PC-3 (cell line): ENCODE measurements around the gene HNF4A.

Source experiments
- EZH2 ChIP-seq: fragments of 300-600 bp; sonication (generic); IDR thresholded peaks from one replicate; pipeline ENCODE4 v1.6.1; 2017; ENCODE audit warnings: antibody characterized with exemption, mild to moderate bottlenecking, low read length; ENCODE audit not compliant: unreplicated experiment
- TF ChIP-seq, protein P1 (sequence below): fragments of 300-600 bp; sonication (generic); conservative IDR thresholded peaks from 2 replicates; pipeline ENCODE4 v1.5.1; 2017; ENCODE audit warnings: antibody characterized with exemption, low read depth, mild to moderate bottlenecking, low read length

DNA sequence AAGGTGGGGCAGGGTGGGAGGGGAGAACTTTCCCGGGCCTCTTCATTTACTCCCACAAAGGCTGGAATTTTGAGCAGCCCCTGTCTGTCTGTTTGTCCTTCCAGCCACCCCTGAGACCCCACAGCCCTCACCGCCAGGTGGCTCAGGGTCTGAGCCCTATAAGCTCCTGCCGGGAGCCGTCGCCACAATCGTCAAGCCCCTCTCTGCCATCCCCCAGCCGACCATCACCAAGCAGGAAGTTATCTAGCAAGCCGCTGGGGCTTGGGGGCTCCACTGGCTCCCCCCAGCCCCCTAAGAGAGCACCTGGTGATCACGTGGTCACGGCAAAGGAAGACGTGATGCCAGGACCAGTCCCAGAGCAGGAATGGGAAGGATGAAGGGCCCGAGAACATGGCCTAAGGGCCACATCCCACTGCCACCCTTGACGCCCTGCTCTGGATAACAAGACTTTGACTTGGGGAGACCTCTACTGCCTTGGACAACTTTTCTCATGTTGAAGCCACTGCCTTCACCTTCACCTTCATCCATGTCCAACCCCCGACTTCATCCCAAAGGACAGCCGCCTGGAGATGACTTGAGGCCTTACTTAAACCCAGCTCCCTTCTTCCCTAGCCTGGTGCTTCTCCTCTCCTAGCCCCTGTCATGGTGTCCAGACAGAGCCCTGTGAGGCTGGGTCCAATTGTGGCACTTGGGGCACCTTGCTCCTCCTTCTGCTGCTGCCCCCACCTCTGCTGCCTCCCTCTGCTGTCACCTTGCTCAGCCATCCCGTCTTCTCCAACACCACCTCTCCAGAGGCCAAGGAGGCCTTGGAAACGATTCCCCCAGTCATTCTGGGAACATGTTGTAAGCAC is 74.1 kb downstream of the HNF4A start:
- TF ChIP-seq EZH2 = no peak
- TF ChIP-seq, protein P1, sequence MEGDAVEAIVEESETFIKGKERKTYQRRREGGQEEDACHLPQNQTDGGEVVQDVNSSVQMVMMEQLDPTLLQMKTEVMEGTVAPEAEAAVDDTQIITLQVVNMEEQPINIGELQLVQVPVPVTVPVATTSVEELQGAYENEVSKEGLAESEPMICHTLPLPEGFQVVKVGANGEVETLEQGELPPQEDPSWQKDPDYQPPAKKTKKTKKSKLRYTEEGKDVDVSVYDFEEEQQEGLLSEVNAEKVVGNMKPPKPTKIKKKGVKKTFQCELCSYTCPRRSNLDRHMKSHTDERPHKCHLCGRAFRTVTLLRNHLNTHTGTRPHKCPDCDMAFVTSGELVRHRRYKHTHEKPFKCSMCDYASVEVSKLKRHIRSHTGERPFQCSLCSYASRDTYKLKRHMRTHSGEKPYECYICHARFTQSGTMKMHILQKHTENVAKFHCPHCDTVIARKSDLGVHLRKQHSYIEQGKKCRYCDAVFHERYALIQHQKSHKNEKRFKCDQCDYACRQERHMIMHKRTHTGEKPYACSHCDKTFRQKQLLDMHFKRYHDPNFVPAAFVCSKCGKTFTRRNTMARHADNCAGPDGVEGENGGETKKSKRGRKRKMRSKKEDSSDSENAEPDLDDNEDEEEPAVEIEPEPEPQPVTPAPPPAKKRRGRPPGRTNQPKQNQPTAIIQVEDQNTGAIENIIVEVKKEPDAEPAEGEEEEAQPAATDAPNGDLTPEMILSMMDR = no peak
